ENCODE data around the gene HLA-DQA1.

DNA sequence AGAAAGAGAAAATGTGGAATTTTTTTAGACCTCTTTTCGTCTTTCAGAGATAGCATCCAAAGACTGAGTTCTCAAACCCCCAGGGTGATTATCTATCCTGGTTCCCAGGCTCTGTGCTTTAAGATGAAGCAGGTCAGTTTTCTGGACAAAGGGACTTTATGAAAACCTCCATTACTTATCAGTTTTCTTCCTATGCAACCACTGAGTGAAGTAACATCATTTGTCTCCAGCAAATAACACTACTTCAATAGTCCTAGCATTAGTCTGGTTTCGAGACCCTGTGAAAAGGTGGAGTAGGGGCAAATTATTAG, 29.3 kb upstream of the HLA-DQA1 start:
- TF ChIP-seq SP1 (IDR thresholded peaks at IDR 0.05; ENCODE audit: low read depth, low read length): no peak
- TF ChIP-seq MXI1 (IDR thresholded peaks at IDR 0.05; ENCODE audit: low read depth, low read length): no peak
- TF ChIP-seq POLR2A (IDR thresholded peaks at IDR 0.05; ENCODE audit: low read depth, low read length): no peak
- TF ChIP-seq RUNX3 (IDR thresholded peaks at IDR 0.05; ENCODE audit: low read length): no peak
- no peak for TF ChIP-seq RAD21 (IDR thresholded peaks at IDR 0.05; ENCODE audit: insufficient read depth, low read depth, low read length)
- TF ChIP-seq GABPA (IDR thresholded peaks at IDR 0.05; ENCODE audit: low read depth): no peak
- TF ChIP-seq SUZ12 (IDR thresholded peaks at IDR 0.05; ENCODE audit: unreplicated experiment): no peak
- TF ChIP-seq REST (IDR thresholded peaks at IDR 0.05; ENCODE audit: low read depth, low read length): no peak
- TF ChIP-seq, protein P1, sequence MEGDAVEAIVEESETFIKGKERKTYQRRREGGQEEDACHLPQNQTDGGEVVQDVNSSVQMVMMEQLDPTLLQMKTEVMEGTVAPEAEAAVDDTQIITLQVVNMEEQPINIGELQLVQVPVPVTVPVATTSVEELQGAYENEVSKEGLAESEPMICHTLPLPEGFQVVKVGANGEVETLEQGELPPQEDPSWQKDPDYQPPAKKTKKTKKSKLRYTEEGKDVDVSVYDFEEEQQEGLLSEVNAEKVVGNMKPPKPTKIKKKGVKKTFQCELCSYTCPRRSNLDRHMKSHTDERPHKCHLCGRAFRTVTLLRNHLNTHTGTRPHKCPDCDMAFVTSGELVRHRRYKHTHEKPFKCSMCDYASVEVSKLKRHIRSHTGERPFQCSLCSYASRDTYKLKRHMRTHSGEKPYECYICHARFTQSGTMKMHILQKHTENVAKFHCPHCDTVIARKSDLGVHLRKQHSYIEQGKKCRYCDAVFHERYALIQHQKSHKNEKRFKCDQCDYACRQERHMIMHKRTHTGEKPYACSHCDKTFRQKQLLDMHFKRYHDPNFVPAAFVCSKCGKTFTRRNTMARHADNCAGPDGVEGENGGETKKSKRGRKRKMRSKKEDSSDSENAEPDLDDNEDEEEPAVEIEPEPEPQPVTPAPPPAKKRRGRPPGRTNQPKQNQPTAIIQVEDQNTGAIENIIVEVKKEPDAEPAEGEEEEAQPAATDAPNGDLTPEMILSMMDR (IDR thresholded peaks at IDR 0.05 in 2 of 3, conservative IDR thresholded peaks at IDR 0.05 in 1 of 3; ENCODE audit: control insufficient read depth in 2 of 3, extremely low read depth in 1 of 3, insufficient read depth in 1 of 3, low read depth in 3 of 3, low read length in 3 of 3): no peak
- TF ChIP-seq ZNF622 (IDR thresholded peaks at IDR 0.05): no peak
- TF ChIP-seq FOS (IDR thresholded peaks at IDR 0.05; ENCODE audit: borderline replicate concordance, extremely low read depth, insufficient read length): no peak
- TF ChIP-seq PBX3 (IDR thresholded peaks at IDR 0.05; ENCODE audit: insufficient replicate concordance, low read depth, low read length): no peak
